K562 (cell line): Measurements from ENCODE around the gene KDM4F. TPM values are rescaled to one million over a fixed set of nuclear protein-coding genes. Genes with fewer than 3 reads are reported as not detected.

Source experiments
- FOXM1 ChIP-seq, 2 experiments: fragments of 450-650 bp in 1 of 2; sonication (generic) in 1 of 2; formaldehyde crosslinking in 1 of 2; IDR thresholded peaks; 2 replicates each; pipeline versions ENCODE4 v1.6.1 to v1.9.0; 2017 to 2022; ENCODE audit warnings: low read depth in 2 of 2, mild to moderate bottlenecking in 2 of 2, missing genetic modification reagents in 1 of 2, moderate library complexity in 1 of 2
- HDAC2 ChIP-seq: fragments of 450-650 bp; IDR thresholded peaks from 2 replicates; pipeline ENCODE4 v1.6.1; 2016; ENCODE audit warnings: mild to moderate bottlenecking
- ID3 ChIP-seq, 2 experiments: fragments of 250-450 bp in 1 of 2; fragments of 450-650 bp in 1 of 2; sonication (Bioruptor Pico) in 1 of 2; IDR thresholded peaks; 2 replicates each; pipeline versions ENCODE4 v1.6.1 to v1.8.0; 2016 to 2021; ENCODE audit warnings: mild to moderate bottlenecking in 2 of 2, moderate library complexity in 2 of 2, missing compliant biosample characterization in 1 of 2, missing genetic modification characterization in 1 of 2
- KDM4B ChIP-seq, 2 experiments: fragments of 450-650 bp in 1 of 2; sonication (generic) in 1 of 2; IDR thresholded peaks; 2 replicates each; pipeline ENCODE4 v1.6.1; 2016 to 2017; ENCODE audit warnings: borderline replicate concordance in 2 of 2, antibody characterized with exemption in 1 of 2, low read depth in 1 of 2, mild to moderate bottlenecking in 1 of 2
- KLF6 ChIP-seq: fragments of 250-450 bp; sonication (Bioruptor Pico); IDR thresholded peaks from 2 replicates; pipeline ENCODE4 v1.4.0; 2020; ENCODE audit warnings: mild to moderate bottlenecking, moderate library complexity, borderline replicate concordance
- LARP7 ChIP-seq: fragments of 450-650 bp; IDR thresholded peaks from 2 replicates; pipeline ENCODE4 v1.6.1; 2016
- POLR2A ChIP-seq: fragments of 450-650 bp; conservative IDR thresholded peaks from 2 replicates; pipeline ENCODE4 v1.6.1; 2016
- POLR3A ChIP-seq: IDR thresholded peaks from 2 replicates; pipeline ENCODE4 v1.6.1; 2011; ENCODE audit warnings: borderline replicate concordance, mild to moderate bottlenecking, moderate library complexity; ENCODE audit not compliant: insufficient read length, insufficient read depth; ENCODE audit errors: extremely low read depth
- SIN3B ChIP-seq: fragments of 450-650 bp; IDR thresholded peaks from 2 replicates; pipeline ENCODE4 v1.6.1; 2017; ENCODE audit warnings: low read depth, mild to moderate bottlenecking, moderate library complexity
- SRSF7 ChIP-seq: fragments of 200-400 bp; formaldehyde crosslinking; optimal IDR thresholded peaks from 2 replicates; pipeline ENCODE3; 2017; ENCODE audit warnings: mild to moderate bottlenecking, low read depth, low read length
- ZBTB8A ChIP-seq: fragments of 450-650 bp; IDR thresholded peaks from 2 replicates; pipeline ENCODE4 v1.6.1; 2018; ENCODE audit warnings: mild to moderate bottlenecking, moderate library complexity; ENCODE audit not compliant: partially characterized antibody
- ZEB2 ChIP-seq: fragments of 450-650 bp; IDR thresholded peaks from 2 replicates; pipeline ENCODE4 v1.6.1; 2016
- ZFPM2 ChIP-seq: fragments of 250-450 bp; sonication (Bioruptor Pico); IDR thresholded peaks from 2 replicates; pipeline ENCODE4 v1.5.1; 2022; ENCODE audit warnings: mild to moderate bottlenecking
- ZNF121 ChIP-seq: sonication (generic); formaldehyde crosslinking; conservative IDR thresholded peaks from 2 replicates; pipeline ENCODE4 v1.8.0; 2022; ENCODE audit warnings: missing genetic modification reagents
- ZNF766 ChIP-seq: fragments of 200-800 bp; sonication (Bioruptor generic); conservative IDR thresholded peaks from 2 replicates; pipeline ENCODE4 v1.6.1; 2016; ENCODE audit warnings: missing genetic modification characterization, missing compliant biosample characterization
- ZSCAN29 ChIP-seq: fragments of 450-650 bp; IDR thresholded peaks from 2 replicates; pipeline ENCODE4 v1.6.1; 2017
- polyA plus RNA-seq, 8 experiments: library from polyadenylated mRNA; depleted of rRNA in 4 of 8; stranded (reverse) in 5 of 8; unstranded in 3 of 8; fragments of >200 nt; fragmentation: Nextera tagmentation in 2 of 8; fragmentation: Illumina TruSeq in 1 of 8; extraction: Ambion mirVana in 2 of 8; extraction: Trizol in 1 of 8; gene quantifications; 2 replicates each; pipeline versions ENCODE4 v1.2.1 to v1.2.3, GENCODE V29; 2011 to 2014; ENCODE audit warnings: inconsistent platforms in 1 of 8, missing spikeins in 1 of 8
- total RNA-seq, 7 experiments: library from RNA; depleted of rRNA in 6 of 7; stranded (reverse); fragments of >200 nt in 6 of 7; fragmentation: Illumina TruSeq in 2 of 7; extraction: Trizol in 2 of 7; gene quantifications; 2 replicates each; pipeline versions ENCODE4 v1.2.1 to v1.2.3, GENCODE V29; 2011 to 2021; ENCODE audit warnings: low replicate concordance in 1 of 7
- TF ChIP-seq, protein P1 (sequence below): sonication (generic); formaldehyde crosslinking; IDR thresholded peaks from 2 replicates; pipeline ENCODE4 v1.8.1; 2023; ENCODE audit warnings: mild to moderate bottlenecking, missing genetic modification reagents
- TF ChIP-seq, protein P2 (sequence below): fragments of 250-450 bp; sonication (Bioruptor Pico); IDR thresholded peaks from 2 replicates; pipeline ENCODE4 v1.4.0; 2020; ENCODE audit warnings: mild to moderate bottlenecking
- TF ChIP-seq, protein P3 (sequence below), 2 experiments: IDR thresholded peaks; 2 replicates each; pipeline ENCODE4 v1.6.1; 2012; ENCODE audit warnings: improper control_type of control experiment in 2 of 2, low read depth in 2 of 2, low read length in 2 of 2, borderline replicate concordance in 1 of 2
- TF ChIP-seq, protein P4 (sequence below), 2 experiments: fragments of 450-650 bp in 1 of 2; sonication (generic) in 1 of 2; formaldehyde crosslinking; conservative IDR thresholded peaks; 2 replicates each; pipeline versions ENCODE4 v1.4.0 to v1.8.1; 2020 to 2022; ENCODE audit warnings: mild to moderate bottlenecking in 1 of 2, missing genetic modification reagents in 1 of 2

KDM4F gene
- total and polyA plus RNA-seq, 9 of the 15 experiments (the other 6 are each of a cell fraction or from before 2014, with no cell fraction given): not detected

DNA sequence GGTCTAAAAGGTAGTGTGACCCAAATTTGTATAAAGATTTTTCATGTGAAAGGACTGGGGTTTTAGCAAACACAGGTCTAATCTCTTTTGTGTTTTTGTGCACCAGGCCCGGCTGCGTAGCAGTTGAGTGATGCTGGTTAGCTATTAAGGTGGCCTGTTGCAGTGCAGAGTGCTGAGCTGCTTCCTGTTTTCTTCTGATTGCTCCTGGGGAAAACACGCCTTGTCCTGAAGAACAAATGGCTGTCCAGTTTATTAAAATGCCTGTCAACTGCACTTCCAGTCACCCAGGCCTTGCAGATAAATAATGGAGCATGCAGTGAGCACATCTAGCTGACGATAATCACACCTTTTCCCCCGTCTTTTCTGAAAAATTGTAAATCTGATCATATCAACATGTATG, 19.3 kb downstream of the KDM4F start (continued):
- TF ChIP-seq, protein P1, sequence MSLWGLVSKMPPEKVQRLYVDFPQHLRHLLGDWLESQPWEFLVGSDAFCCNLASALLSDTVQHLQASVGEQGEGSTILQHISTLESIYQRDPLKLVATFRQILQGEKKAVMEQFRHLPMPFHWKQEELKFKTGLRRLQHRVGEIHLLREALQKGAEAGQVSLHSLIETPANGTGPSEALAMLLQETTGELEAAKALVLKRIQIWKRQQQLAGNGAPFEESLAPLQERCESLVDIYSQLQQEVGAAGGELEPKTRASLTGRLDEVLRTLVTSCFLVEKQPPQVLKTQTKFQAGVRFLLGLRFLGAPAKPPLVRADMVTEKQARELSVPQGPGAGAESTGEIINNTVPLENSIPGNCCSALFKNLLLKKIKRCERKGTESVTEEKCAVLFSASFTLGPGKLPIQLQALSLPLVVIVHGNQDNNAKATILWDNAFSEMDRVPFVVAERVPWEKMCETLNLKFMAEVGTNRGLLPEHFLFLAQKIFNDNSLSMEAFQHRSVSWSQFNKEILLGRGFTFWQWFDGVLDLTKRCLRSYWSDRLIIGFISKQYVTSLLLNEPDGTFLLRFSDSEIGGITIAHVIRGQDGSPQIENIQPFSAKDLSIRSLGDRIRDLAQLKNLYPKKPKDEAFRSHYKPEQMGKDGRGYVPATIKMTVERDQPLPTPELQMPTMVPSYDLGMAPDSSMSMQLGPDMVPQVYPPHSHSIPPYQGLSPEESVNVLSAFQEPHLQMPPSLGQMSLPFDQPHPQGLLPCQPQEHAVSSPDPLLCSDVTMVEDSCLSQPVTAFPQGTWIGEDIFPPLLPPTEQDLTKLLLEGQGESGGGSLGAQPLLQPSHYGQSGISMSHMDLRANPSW: no peak
- TF ChIP-seq ZEB2: no peak
- TF ChIP-seq ID3 (CRISPR knock-in tag; IDR thresholded peaks at IDR 0.05): no peak
- no peak for TF ChIP-seq ID3 (tag; IDR thresholded peaks at IDR 0.05)
- no peak for TF ChIP-seq ZBTB8A
- TF ChIP-seq SIN3B: no peak
- TF ChIP-seq FOXM1 (IDR thresholded peaks at IDR 0.05; ENCODE audit: low read depth): peak; percentile 73
- no peak for TF ChIP-seq FOXM1 (CRISPR knock-in tag; IDR thresholded peaks at IDR 0.05; ENCODE audit: low read depth)
- TF ChIP-seq POLR2A: peak; percentile 84
- no peak for TF ChIP-seq LARP7
- TF ChIP-seq, protein P2, sequence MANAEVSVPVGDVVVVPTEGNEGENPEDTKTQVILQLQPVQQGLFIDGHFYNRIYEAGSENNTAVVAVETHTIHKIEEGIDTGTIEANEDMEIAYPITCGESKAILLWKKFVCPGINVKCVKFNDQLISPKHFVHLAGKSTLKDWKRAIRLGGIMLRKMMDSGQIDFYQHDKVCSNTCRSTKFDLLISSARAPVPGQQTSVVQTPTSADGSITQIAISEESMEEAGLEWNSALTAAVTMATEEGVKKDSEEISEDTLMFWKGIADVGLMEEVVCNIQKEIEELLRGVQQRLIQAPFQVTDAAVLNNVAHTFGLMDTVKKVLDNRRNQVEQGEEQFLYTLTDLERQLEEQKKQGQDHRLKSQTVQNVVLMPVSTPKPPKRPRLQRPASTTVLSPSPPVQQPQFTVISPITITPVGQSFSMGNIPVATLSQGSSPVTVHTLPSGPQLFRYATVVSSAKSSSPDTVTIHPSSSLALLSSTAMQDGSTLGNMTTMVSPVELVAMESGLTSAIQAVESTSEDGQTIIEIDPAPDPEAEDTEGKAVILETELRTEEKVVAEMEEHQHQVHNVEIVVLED (CRISPR knock-in tag): no peak
- TF ChIP-seq ZNF121 (CRISPR knock-in tag): no peak
- no peak for TF ChIP-seq KLF6 (CRISPR knock-in tag)
- TF ChIP-seq, protein P3, sequence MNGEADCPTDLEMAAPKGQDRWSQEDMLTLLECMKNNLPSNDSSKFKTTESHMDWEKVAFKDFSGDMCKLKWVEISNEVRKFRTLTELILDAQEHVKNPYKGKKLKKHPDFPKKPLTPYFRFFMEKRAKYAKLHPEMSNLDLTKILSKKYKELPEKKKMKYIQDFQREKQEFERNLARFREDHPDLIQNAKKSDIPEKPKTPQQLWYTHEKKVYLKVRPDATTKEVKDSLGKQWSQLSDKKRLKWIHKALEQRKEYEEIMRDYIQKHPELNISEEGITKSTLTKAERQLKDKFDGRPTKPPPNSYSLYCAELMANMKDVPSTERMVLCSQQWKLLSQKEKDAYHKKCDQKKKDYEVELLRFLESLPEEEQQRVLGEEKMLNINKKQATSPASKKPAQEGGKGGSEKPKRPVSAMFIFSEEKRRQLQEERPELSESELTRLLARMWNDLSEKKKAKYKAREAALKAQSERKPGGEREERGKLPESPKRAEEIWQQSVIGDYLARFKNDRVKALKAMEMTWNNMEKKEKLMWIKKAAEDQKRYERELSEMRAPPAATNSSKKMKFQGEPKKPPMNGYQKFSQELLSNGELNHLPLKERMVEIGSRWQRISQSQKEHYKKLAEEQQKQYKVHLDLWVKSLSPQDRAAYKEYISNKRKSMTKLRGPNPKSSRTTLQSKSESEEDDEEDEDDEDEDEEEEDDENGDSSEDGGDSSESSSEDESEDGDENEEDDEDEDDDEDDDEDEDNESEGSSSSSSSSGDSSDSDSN (IDR thresholded peaks at IDR 0.05; ENCODE audit: borderline replicate concordance in 1 of 2, low read depth in 2 of 2, low read length in 2 of 2): no peak
- TF ChIP-seq POLR3A: no peak
- no peak for TF ChIP-seq KDM4B (IDR thresholded peaks at IDR 0.05; ENCODE audit: borderline replicate concordance in 2 of 2, low read depth in 1 of 2)
- TF ChIP-seq SRSF7: no peak
- TF ChIP-seq ZFPM2 (CRISPR knock-in tag): no peak
- TF ChIP-seq ZSCAN29: no peak
- 0 out of 2 replicates have a peak, but pooled peaks have one; percentile 56 for TF ChIP-seq ZNF766 (CRISPR knock-in tag)
- TF ChIP-seq, protein P4, sequence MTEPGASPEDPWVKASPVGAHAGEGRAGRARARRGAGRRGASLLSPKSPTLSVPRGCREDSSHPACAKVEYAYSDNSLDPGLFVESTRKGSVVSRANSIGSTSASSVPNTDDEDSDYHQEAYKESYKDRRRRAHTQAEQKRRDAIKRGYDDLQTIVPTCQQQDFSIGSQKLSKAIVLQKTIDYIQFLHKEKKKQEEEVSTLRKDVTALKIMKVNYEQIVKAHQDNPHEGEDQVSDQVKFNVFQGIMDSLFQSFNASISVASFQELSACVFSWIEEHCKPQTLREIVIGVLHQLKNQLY (CRISPR knock-in tag; conservative IDR thresholded peaks at IDR 0.05): no peak
- no peak for TF ChIP-seq HDAC2
